Measurements from ENCODE around the gene GRIA4. TPM values are rescaled to one million over a fixed set of nuclear protein-coding genes. Genes with fewer than 3 reads are reported as not detected.
"Not testable (repeated sequence)": the region's sequence is repeated elsewhere in the genome, so short reads cannot be mapped to it uniquely, and the experiment has no call there.

The GRIA4 gene
- total RNA-seq, 1 donor from 2014 or later: not detected

DNA sequence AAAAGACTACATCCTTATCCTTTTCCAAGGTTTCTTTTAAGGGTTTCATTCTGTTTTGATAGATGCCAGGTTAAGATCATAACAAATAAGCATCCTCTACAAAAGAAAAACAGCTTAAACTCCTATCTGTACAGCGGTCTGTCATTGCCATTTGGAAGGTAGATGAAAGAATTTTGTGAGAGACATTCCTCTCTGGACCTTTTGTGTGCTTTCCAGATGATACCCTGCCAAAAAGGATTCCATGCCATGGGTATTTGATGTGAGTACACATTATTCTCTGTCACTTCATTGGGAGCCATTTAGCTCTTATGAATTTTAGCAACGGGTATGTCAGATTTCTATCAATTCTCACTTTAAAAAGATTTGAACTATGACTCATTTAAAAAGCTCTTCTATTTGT lies 153.7 kb downstream of the GRIA4 start:
- Histone ChIP-seq H3K4me3 (no peak overlapping the region), H3K36me3 (no peaks in the 10 kb centered on the region), H3K4me1 (no peaks in the 10 kb centered on the region), H3K27ac (no peak overlapping the region), H3K27me3 (no peaks in the 10 kb centered on the region), H3K9me3 (no peaks in the 10 kb centered on the region)
- intact Hi-C loops (cut with DNase I): no loop called here
- TF ChIP-seq, protein P1, sequence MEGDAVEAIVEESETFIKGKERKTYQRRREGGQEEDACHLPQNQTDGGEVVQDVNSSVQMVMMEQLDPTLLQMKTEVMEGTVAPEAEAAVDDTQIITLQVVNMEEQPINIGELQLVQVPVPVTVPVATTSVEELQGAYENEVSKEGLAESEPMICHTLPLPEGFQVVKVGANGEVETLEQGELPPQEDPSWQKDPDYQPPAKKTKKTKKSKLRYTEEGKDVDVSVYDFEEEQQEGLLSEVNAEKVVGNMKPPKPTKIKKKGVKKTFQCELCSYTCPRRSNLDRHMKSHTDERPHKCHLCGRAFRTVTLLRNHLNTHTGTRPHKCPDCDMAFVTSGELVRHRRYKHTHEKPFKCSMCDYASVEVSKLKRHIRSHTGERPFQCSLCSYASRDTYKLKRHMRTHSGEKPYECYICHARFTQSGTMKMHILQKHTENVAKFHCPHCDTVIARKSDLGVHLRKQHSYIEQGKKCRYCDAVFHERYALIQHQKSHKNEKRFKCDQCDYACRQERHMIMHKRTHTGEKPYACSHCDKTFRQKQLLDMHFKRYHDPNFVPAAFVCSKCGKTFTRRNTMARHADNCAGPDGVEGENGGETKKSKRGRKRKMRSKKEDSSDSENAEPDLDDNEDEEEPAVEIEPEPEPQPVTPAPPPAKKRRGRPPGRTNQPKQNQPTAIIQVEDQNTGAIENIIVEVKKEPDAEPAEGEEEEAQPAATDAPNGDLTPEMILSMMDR (IDR thresholded peaks at IDR 0.05): no peak
- TF ChIP-seq POLR2AphosphoS5 (IDR thresholded peaks at IDR 0.05; ENCODE audit: insufficient read depth in 1 of 2, low read depth in 1 of 2) (no peak), POLR2A (IDR thresholded peaks at IDR 0.05) (no peak)
- DNase-seq (ENCODE audit: extremely low spot score in 2 of 2): no peak

DNA sequence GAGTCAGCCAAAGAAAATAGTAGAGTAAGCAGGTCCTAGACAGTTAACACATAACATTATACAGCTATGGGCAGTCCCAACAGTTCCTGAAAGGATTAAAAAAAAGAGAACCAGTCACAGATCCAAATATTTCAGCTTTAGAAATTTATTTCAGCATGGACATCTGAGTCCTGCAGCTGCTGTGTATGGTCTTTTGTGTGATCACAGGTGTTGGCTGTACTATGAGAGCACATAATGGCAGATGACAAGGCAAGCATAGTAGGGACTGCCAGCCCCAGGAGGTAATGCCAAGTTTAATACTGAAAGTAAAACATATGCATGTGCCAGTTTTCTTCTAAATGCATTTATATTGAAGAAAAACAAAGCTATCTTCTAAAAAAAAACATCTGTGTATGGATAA lies 158.1 kb downstream of the GRIA4 start:
- no peak for DNase-seq (ENCODE audit: extremely low spot score in 2 of 2)
- intact Hi-C loops (cut with DNase I): no loop called here
- no peaks in the 10 kb centered on the region for H3K9me3 ChIP-seq
- no peak for TF ChIP-seq POLR2AphosphoS5 (IDR thresholded peaks at IDR 0.05; ENCODE audit: insufficient read depth in 1 of 2, low read depth in 1 of 2)
- TF ChIP-seq, protein P1 (IDR thresholded peaks at IDR 0.05): no peak
- TF ChIP-seq POLR2A (IDR thresholded peaks at IDR 0.05): no peak
- H3K4me1 ChIP-seq: no peaks in the 10 kb centered on the region
- no peaks in the 10 kb centered on the region for H3K27me3 ChIP-seq
- H3K4me3 ChIP-seq: no peak overlapping the region
- H3K27ac ChIP-seq: no peak overlapping the region
- no peaks in the 10 kb centered on the region for H3K36me3 ChIP-seq

DNA sequence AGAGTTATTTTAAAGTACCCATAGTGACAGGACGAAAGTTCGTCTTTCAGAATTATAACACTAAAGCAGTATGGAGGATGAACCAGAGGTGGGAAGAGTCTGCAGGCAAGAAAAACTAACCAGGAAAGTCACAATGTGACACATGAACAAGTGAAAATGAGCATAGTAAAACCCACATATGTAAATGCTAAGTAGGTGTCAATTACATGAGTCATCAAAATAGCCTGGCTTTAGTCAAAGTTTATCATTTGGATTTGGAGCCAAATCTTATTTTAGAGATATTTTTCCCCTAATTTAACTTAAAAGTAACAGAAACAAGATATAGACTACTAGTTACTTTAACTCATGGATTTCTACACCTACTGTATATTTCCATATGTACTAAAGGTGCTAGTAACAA lies 159.8 kb downstream of the GRIA4 start:
- H3K9me3 ChIP-seq: no peaks in the 10 kb centered on the region
- DNase-seq (ENCODE audit: extremely low spot score in 2 of 2): no peak
- H3K4me3 ChIP-seq: no peak overlapping the region
- intact Hi-C loops (cut with DNase I): no loop called here
- no peaks in the 10 kb centered on the region for H3K27me3 ChIP-seq
- H3K4me1 ChIP-seq: no peaks in the 10 kb centered on the region
- H3K27ac ChIP-seq: no peak overlapping the region
- H3K36me3 ChIP-seq: no peaks in the 10 kb centered on the region
- TF ChIP-seq POLR2A (IDR thresholded peaks at IDR 0.05): no peak
- TF ChIP-seq, protein P1 (IDR thresholded peaks at IDR 0.05): no peak
- no peak for TF ChIP-seq POLR2AphosphoS5 (IDR thresholded peaks at IDR 0.05; ENCODE audit: insufficient read depth in 1 of 2, low read depth in 1 of 2)

GRCh38 chr11:105773452-105773851 lies 163.6 kb downstream of the GRIA4 start:
- H3K27me3 ChIP-seq; H3K27ac ChIP-seq; H3K4me3 ChIP-seq; H3K36me3 ChIP-seq; H3K4me1 ChIP-seq; H3K9me3 ChIP-seq; DNase-seq (ENCODE audit: extremely low spot score in 2 of 2); intact Hi-C loops (cut with DNase I): not testable (repeated sequence)

DNA sequence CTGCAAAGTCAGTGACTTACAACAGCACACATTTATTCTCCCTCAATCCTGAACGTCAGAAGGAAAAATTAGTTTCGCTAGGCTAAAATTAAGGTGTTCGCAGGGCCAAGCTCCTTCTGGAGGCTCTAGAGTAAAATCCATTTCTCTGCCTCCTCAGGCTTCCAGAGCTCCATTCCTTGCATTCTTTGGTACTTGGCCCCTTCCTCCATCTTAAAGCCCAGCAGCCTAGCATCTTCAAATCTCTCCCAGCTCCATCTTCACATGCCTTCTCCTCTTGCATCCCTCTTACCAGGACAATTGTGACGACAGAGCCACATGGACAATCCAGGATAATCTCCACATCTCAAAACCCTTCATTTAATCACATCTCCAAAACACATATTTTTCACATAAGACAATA lies 165.0 kb downstream of the GRIA4 start:
- Histone ChIP-seq H3K4me1 (no peaks in the 10 kb centered on the region), H3K27me3 (no peaks in the 10 kb centered on the region), H3K27ac (no peak overlapping the region), H3K4me3 (no peak overlapping the region), H3K9me3 (no peaks in the 10 kb centered on the region), H3K36me3 (no peaks in the 10 kb centered on the region)
- TF ChIP-seq, protein P1 (IDR thresholded peaks at IDR 0.05): no peak
- TF ChIP-seq POLR2A (IDR thresholded peaks at IDR 0.05): no peak
- TF ChIP-seq POLR2AphosphoS5 (IDR thresholded peaks at IDR 0.05; ENCODE audit: insufficient read depth in 1 of 2, low read depth in 1 of 2): no peak
- intact Hi-C loops (cut with DNase I): no loop called here
- no peak for DNase-seq (ENCODE audit: extremely low spot score in 2 of 2)
